ENCODE data around the gene CCDC167.

- TF ChIP-seq CTCF (IDR thresholded peaks at IDR 0.05) (no peak), ZFX (IDR thresholded peaks at IDR 0.05; ENCODE audit: borderline replicate concordance) (no peak)
These were observed 12.3 kb upstream of the CCDC167 start for GRCh38 chr6:37511910-37512399.
